Body of pancreas (tissue), 4 donors: ENCODE measurements around the gene PRKRIP1. TPM values are rescaled to one million over a fixed set of nuclear protein-coding genes. Genes with fewer than 3 reads are reported as not detected.
A peak's percentile ranks its signal among the peaks of the same experiment; 100 is the strongest.

Experiments
- ATAC-seq: fragments of 150-250 bp; one replicate; pipeline ENCODE4 v1.9.1; 2016
- DNase-seq, 4 donors: peaks; one replicate each; pipeline ENCODE4 v3.0.0-alpha.2; 2019
- H3K27ac ChIP-seq, 4 donors: fragments of 200-600 bp; sonication (generic); 1 replicate in 3 of 4; 2 replicates in 1 of 4; pipeline versions ENCODE4 v1.5.1 to v1.6.1; 2016 to 2019; ENCODE audit warnings: mild to moderate bottlenecking in 1 of 4, mixed read lengths in 1 of 4, moderate library complexity in 1 of 4
- H3K27me3 ChIP-seq, 2 donors: fragments of 200-600 bp; sonication (generic); one replicate each; pipeline ENCODE4 v1.6.0; 2016; ENCODE audit warnings: mild to moderate bottlenecking in 1 of 2
- H3K36me3 ChIP-seq, 2 donors: fragments of 200-600 bp; sonication (generic); replicated peaks in 1 of 2; 2 replicates each; pipeline ENCODE4 v1.5.1; 2016; ENCODE audit warnings: low read depth in 2 of 2; ENCODE audit not compliant: insufficient read depth in 1 of 2
- H3K4me1 ChIP-seq: fragments of 200-600 bp; sonication (generic); one replicate; pipeline ENCODE4 v1.6.0; 2016
- H3K4me3 ChIP-seq, 2 donors: fragments of 200-600 bp; sonication (generic); 1 replicate in 1 of 2; 2 replicates in 1 of 2; pipeline ENCODE4 v1.5.1; 2016 to 2019
- H3K9me3 ChIP-seq, 3 donors: fragments of 200-600 bp; sonication (generic); 1 replicate in 2 of 3; 2 replicates in 1 of 3; pipeline ENCODE4 v1.5.1; 2016
- POLR2A ChIP-seq, 3 donors: fragments of 450-650 bp; IDR thresholded peaks; one replicate each; pipeline ENCODE4 v1.6.1; 2016; ENCODE audit warnings: antibody characterized with exemption in 3 of 3, mild to moderate bottlenecking in 2 of 3
- WGBS, 2 donors: methylation state at CpG; one replicate each; pipeline ENCODE4 v1.1.5; 2017; 5-methylcytosine and 5-hydroxymethylcytosine counted together
- intact Hi-C: fragments of 100-400 bp; cut with DNase I; formaldehyde crosslinking; loops from one replicate; pipeline ENCODE4 v1.15.1; 2023
- total RNA-seq, 2 donors: library from RNA; depleted of rRNA; stranded (reverse); fragments of >200 nt; gene quantifications; one replicate each; pipeline ENCODE4 v1.1.0, GENCODE V29; 2016
- TF ChIP-seq, protein P1 (sequence below), 7 experiments: fragments of 450-650 bp in 4 of 7; fragments of 200-600 bp in 3 of 7; sonication (generic) in 3 of 7; IDR thresholded peaks; one replicate each; pipeline ENCODE4 v1.5.1; 2016 to 2019; ENCODE audit warnings: antibody characterized with exemption in 7 of 7

PRKRIP1 gene
- total RNA-seq, 2 donors from 2014 or later, result 25.2 to 40.2 TPM

DNA sequence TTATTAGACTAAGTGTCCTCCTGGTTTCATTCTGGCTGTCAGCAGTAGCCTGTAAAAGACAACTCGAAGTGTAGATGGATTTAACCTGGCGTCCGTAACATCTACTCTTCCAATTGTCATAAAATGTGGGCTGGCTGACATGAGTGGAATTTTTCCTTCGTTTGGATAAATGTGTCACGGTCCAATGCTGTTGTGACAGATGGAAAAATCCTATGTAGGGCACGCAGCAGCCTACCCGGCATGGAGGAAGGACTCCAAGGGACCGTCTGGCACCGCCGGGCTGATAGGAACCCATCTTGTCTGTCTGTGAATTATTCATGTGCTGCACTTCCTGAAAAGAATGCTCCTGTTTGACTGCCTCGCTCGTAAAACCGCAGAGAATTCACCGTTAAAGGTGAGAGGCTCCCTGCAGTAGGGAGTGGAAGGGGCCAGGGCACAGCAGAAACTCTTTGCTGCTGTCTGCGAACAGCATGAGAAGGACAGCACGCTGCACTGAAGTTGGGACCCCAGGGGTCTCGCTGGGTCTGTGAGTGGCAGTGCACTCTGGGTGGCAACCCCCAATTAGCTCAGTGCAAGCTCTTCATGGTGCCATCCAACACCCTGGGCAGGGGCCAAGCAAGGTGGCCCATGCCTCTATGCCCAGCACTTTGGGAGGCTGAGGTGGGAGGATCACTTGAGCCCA, 35.6 kb downstream of the PRKRIP1 start:
- DNase-seq (peak in 2 of 4 donors; percentile 24 to 27), ATAC-seq (no peak)
- no peaks in the 10 kb centered on the region for H3K9me3 ChIP-seq
- H3K36me3 ChIP-seq, result no peaks in the 10 kb centered on the region
- H3K4me1 ChIP-seq, result peaks cover 9% of the 10 kb centered on the region
- no peaks in the 10 kb centered on the region for H3K27me3 ChIP-seq
- no peak overlapping the region for H3K4me3 ChIP-seq
- intact Hi-C loops, result no loop called here
- H3K27ac ChIP-seq, result peak overlapping the region in 2 of 4 donors; percentile 22 to 60
- TF ChIP-seq, protein P1, sequence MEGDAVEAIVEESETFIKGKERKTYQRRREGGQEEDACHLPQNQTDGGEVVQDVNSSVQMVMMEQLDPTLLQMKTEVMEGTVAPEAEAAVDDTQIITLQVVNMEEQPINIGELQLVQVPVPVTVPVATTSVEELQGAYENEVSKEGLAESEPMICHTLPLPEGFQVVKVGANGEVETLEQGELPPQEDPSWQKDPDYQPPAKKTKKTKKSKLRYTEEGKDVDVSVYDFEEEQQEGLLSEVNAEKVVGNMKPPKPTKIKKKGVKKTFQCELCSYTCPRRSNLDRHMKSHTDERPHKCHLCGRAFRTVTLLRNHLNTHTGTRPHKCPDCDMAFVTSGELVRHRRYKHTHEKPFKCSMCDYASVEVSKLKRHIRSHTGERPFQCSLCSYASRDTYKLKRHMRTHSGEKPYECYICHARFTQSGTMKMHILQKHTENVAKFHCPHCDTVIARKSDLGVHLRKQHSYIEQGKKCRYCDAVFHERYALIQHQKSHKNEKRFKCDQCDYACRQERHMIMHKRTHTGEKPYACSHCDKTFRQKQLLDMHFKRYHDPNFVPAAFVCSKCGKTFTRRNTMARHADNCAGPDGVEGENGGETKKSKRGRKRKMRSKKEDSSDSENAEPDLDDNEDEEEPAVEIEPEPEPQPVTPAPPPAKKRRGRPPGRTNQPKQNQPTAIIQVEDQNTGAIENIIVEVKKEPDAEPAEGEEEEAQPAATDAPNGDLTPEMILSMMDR (IDR thresholded peaks at IDR 0.05), result no peak
- no peak for TF ChIP-seq POLR2A (IDR thresholded peaks at IDR 0.05)
- WGBS, 2 donors, result 61 to 66% methylated on average over 14 to 17 of the region's 17 CpGs

DNA sequence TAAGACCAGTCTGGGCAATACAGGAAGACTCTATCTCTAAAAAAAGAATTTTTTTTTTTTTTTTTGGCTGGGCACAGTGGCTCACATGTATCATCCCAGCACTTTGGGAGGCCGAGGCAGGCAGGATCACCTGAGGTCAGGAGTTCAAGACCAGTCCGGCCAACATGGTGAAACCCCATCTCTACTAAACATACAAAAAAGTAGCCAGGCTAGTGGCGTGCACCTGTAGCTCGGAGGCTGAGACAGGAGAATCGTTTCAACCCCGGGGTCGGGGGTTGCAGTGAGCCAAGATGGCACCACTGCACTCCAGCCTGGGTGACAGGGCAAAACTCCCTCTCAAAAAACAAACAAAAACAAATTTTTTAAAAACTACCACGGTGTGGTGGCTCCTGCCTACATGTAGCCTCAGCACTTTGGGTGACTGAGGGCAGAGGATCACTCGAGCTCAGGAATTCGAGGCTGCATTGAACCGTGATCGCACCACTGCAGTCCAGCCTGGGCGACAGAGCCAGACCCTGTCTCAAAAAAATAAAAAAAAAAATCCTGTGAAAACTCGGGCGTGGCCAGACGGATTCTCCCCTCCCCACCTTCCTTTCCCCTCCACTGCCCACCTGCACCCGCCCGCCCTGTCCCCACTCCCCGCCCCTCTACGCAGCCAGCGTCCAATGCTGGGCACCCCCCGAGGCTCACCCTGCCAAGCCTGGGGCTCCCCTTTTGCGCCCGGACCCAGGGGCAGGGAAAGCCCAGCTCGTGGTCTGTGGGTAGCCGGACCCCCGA, 36.5 kb downstream of the PRKRIP1 start:
- no peaks in the 10 kb centered on the region for H3K27me3 ChIP-seq
- WGBS, 2 donors, result 21 to 29% methylated on average over 16 to 27 of the region's 27 CpGs
- peaks cover 9% of the 10 kb centered on the region for H3K4me1 ChIP-seq
- ATAC-seq (peak; percentile 51), DNase-seq (peak in 2 of 4 donors; percentile 24 to 33)
- no peaks in the 10 kb centered on the region for H3K9me3 ChIP-seq
- TF ChIP-seq, protein P1 (IDR thresholded peaks at IDR 0.05), result no peak
- no peak for TF ChIP-seq POLR2A (IDR thresholded peaks at IDR 0.05)
- no peaks in the 10 kb centered on the region for H3K36me3 ChIP-seq
- H3K27ac ChIP-seq, result peak overlapping the region in 3 of 4 donors; percentile 58 to 69 (median 60)
- intact Hi-C loops, result no loop called here
- H3K4me3 ChIP-seq, result peak overlapping the region; percentile 30 to 53

DNA sequence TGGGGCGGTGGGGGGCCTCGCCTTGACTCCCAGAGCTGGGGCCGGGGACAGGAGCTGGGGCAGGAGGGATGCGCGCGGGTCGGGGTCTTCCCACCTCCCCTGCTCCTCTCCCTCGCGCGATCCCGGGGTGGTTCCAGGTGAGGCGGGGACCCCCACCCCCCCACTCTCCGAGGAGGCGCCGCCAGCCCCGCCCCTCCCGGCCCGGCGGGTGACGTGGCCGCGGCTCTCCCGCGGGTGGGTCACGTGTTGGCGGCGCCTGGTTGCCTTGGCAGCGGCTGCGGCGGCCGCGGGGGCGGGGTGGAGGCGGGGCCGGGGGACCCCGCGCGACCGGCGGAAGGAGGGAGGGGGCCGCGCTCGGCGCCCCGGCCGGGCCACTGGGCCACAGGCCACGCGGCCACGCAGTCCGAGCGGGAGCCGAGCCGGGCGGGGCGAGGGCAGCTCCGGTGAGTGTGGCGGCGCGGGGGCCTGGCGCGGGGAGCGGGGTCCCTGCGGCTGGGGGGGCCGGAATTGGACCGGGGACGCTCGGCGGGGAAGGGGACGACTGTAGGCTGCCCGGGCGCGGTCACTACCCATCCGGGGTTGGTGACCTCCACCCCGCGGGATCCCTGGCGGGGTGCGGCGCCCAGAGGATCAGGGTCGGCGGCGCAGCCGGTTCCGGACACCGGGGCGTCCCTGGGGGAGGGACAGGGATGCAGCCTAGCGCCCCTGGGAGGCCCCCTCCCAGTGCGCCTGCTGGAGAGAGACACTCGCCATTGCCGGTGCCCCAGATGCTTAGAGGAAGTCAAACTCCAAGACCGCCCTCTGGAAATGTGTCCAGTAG, 37.3 kb downstream of the PRKRIP1 start, which contains the start of gene ORAI2:
Gene ORAI2 (plus strand): TSS at position 357 of the 820 bp plus-strand sequence. CDS start 5,382 bp downstream, outside the sequence.
- Histone ChIP-seq H3K27ac (peak within 1 kb of the TSS in 3 of 4 donors; percentile 58 to 69 (median 60)), H3K4me3 (peak within 1 kb of the TSS; percentile 62 to 63), H3K4me1 (peaks cover 9% of the 10 kb centered on the region), H3K9me3 (no peaks in the 10 kb centered on the region), H3K36me3 (no peaks in the 10 kb centered on the region), H3K27me3 (no peaks in the 10 kb centered on the region)
- peak in 1 of 3 donors; percentile 8 for TF ChIP-seq POLR2A (IDR thresholded peaks at IDR 0.05)
- TF ChIP-seq, protein P1 (IDR thresholded peaks at IDR 0.05), result no peak
- ATAC-seq, result peak; percentile 83
- intact Hi-C loops, result no loop called here
- 0 to 1% methylated on average over 10 to 73 of the region's 90 CpGs for WGBS, 2 donors
- peak; percentile 76 to 84 (median 78) for DNase-seq

GRCh38 chr7:102434039-102434486, 37.9 kb downstream of the PRKRIP1 start:
- ATAC-seq (no peak), DNase-seq (no peak)
- Histone ChIP-seq H3K27me3 (no peaks in the 10 kb centered on the region), H3K4me1 (peaks cover 9% of the 10 kb centered on the region), H3K4me3 (peak overlapping the region; percentile 62 to 63), H3K9me3 (no peaks in the 10 kb centered on the region), H3K27ac (peak overlapping the region in 3 of 4 donors; percentile 35 to 58 (median 40)), H3K36me3 (no peaks in the 10 kb centered on the region)
- WGBS, 2 donors, result 23 to 34% methylated on average over 7 to 9 of the region's 9 CpGs
- TF ChIP-seq, protein P1 (IDR thresholded peaks at IDR 0.05), result no peak
- TF ChIP-seq POLR2A (IDR thresholded peaks at IDR 0.05), result no peak
- intact Hi-C loops, result no loop called here
